RWPE2 (cell line): ENCODE data around the gene ZMYM3.

ENCODE experiments used
- ATAC-seq: fragments of 200-7000 bp; cut with Tn5 transposase; 3 replicates; pipeline ENCODE4 v1.9.1; 2021; ENCODE audit warnings: low read depth
- DNase-seq: peaks from one replicate; pipeline ENCODE4 v3.0.0-alpha.2; 2020; ENCODE audit warnings: low spot score
- H3K27ac ChIP-seq: fragments of 450-650 bp; 2 replicates; pipeline ENCODE4 v1.5.1; 2017; ENCODE audit warnings: mild to moderate bottlenecking; ENCODE audit not compliant: poor library complexity, severe bottlenecking
- H3K27me3 ChIP-seq: fragments of 250-450 bp; sonication (Bioruptor Pico); 2 replicates; pipeline ENCODE4 v1.5.1; 2021; ENCODE audit warnings: mild to moderate bottlenecking, moderate library complexity; ENCODE audit not compliant: insufficient read depth, poor library complexity, severe bottlenecking
- H3K36me3 ChIP-seq: fragments of 250-450 bp; sonication (Bioruptor Pico); 2 replicates; pipeline ENCODE4 v1.5.1; 2020; ENCODE audit warnings: low read depth, mild to moderate bottlenecking, moderate library complexity
- H3K4me1 ChIP-seq: fragments of 250-450 bp; sonication (Bioruptor Pico); 2 replicates; pipeline ENCODE4 v1.5.1; 2021; ENCODE audit warnings: mild to moderate bottlenecking, moderate library complexity; ENCODE audit not compliant: insufficient read depth, poor library complexity, severe bottlenecking
- H3K4me3 ChIP-seq: fragments of 250-450 bp; sonication (Bioruptor Pico); 2 replicates; pipeline ENCODE4 v1.5.1; 2021; ENCODE audit warnings: mild to moderate bottlenecking, moderate library complexity; ENCODE audit not compliant: severe bottlenecking
- H3K9me3 ChIP-seq: fragments of 250-450 bp; sonication (Bioruptor Pico); 2 replicates; pipeline ENCODE4 v1.5.1; 2021; ENCODE audit warnings: mild to moderate bottlenecking, moderate library complexity; ENCODE audit not compliant: severe bottlenecking
- CTCF ChIP-seq: fragments of 450-650 bp; IDR thresholded peaks from one replicate; pipeline ENCODE4 v1.5.1; 2017; ENCODE audit warnings: mild to moderate bottlenecking, moderate library complexity; ENCODE audit not compliant: poor library complexity, severe bottlenecking

The ZMYM3 gene

GRCh38 chrX:71298119-71298518 lies 44.2 kb upstream of the ZMYM3 start:
- H3K36me3 ChIP-seq = peaks cover 63% of the 10 kb centered on the region

GRCh38 chrX:71296806-71297205 lies 42.9 kb upstream of the ZMYM3 start:
- Histone ChIP-seq H3K36me3 (peaks cover 76% of the 10 kb centered on the region), H3K4me1 (peaks cover 4% of the 10 kb centered on the region), H3K4me3 (no peak overlapping the region), H3K27ac (no peak overlapping the region), H3K27me3 (no peaks in the 10 kb centered on the region), H3K9me3 (no peaks in the 10 kb centered on the region)
- DNase-seq = no peak
- no peak for TF ChIP-seq CTCF
- ATAC-seq = no peak

More at GRCh38 chrX:71298119-71298518, 44.2 kb upstream of the ZMYM3 start:
- no peaks in the 10 kb centered on the region for H3K27me3 ChIP-seq
- no peaks in the 10 kb centered on the region for H3K9me3 ChIP-seq
- TF ChIP-seq CTCF = no peak
- H3K4me1 ChIP-seq = no peaks in the 10 kb centered on the region
- no peak for ATAC-seq
- H3K27ac ChIP-seq = no peak overlapping the region
- no peak overlapping the region for H3K4me3 ChIP-seq
- DNase-seq = no peak

- DNase-seq = no peak
- Histone ChIP-seq H3K27me3 (no peaks in the 10 kb centered on the region), H3K27ac (peak overlapping the region; percentile 19), H3K36me3 (peaks cover 86% of the 10 kb centered on the region), H3K4me1 (peaks cover 4% of the 10 kb centered on the region), H3K9me3 (no peaks in the 10 kb centered on the region), H3K4me3 (no peak overlapping the region)
- no peak for TF ChIP-seq CTCF
- ATAC-seq = peak; percentile 70; the same call in 2 of the 3 replicates
These were observed 38.9 kb upstream of the ZMYM3 start for GRCh38 chrX:71292669-71293365.

- H3K36me3 ChIP-seq = peaks cover 81% of the 10 kb centered on the region
- peaks cover 4% of the 10 kb centered on the region for H3K4me1 ChIP-seq
- no peaks in the 10 kb centered on the region for H3K9me3 ChIP-seq
- H3K27me3 ChIP-seq = no peaks in the 10 kb centered on the region
- ATAC-seq (no peak), DNase-seq (no peak)
- TF ChIP-seq CTCF = no peak
- no peak overlapping the region for H3K27ac ChIP-seq
- no peak overlapping the region for H3K4me3 ChIP-seq
These were observed 37.4 kb upstream of the ZMYM3 start for GRCh38 chrX:71291381-71291780.

GRCh38 chrX:71285929-71286328 lies 32.0 kb upstream of the ZMYM3 start:
- peaks cover 52% of the 10 kb centered on the region for H3K36me3 ChIP-seq
- no peak for TF ChIP-seq CTCF

More at GRCh38 chrX:71285929-71286328, 32.0 kb upstream of the ZMYM3 start:
- ATAC-seq = no peak
- DNase-seq = no peak
- Histone ChIP-seq H3K27ac (no peak overlapping the region), H3K4me3 (peak overlapping the region; percentile 48), H3K27me3 (no peaks in the 10 kb centered on the region), H3K4me1 (peaks cover 5% of the 10 kb centered on the region), H3K9me3 (no peaks in the 10 kb centered on the region)
